ENCODE results near the gene ZDHHC16. TPM values are rescaled to one million over a fixed set of nuclear protein-coding genes. Genes with fewer than 3 reads are reported as not detected.
"Not testable (repeated sequence)": the region's sequence is repeated elsewhere in the genome, so short reads cannot be mapped to it uniquely, and the experiment has no call there.

The ZDHHC16 gene
- polyA plus RNA-seq, 3 donors = 16.3 to 26.4 (median 24.1) TPM

- peaks cover 85 to 100% of the 10 kb centered on the region in 2 donors for H3K36me3 ChIP-seq (replicated peaks in 1 of 2; ENCODE audit: control insufficient read depth in 1 of 2, insufficient read depth in 2 of 2, low read length in 2 of 2)
- no peaks in the 10 kb centered on the region for H3K4me1 ChIP-seq (ENCODE audit: control insufficient read depth in 1 of 2, insufficient read depth in 2 of 2, low read length in 2 of 2)
- WGBS (ENCODE audit: insufficient coverage) = no CpG with 5 or more reads among the region's 4 CpGs
- Mint-ChIP-seq H3K27me3 (ENCODE audit: low read depth in 3 of 3) (no peaks in the 10 kb centered on the region), H3K4me3 (no peak overlapping the region), H3K4me1 (no peaks in the 10 kb centered on the region), H3K27ac (no peak overlapping the region), H3K9me3 (no peaks in the 10 kb centered on the region), H3K36me3 (peaks cover 77 to 94% of the 10 kb centered on the region in 2 donors)
- H3K4me2 ChIP-seq (replicated peaks; ENCODE audit: extremely low read depth, low read length, poor library complexity, severe bottlenecking) = no peak overlapping the region
- H3K9ac ChIP-seq (ENCODE audit: insufficient read depth, low read length, poor library complexity, severe bottlenecking) = no peak overlapping the region
- no peak for DNase-seq
- H3K4me3 ChIP-seq (replicated peaks in 1 of 3; ENCODE audit: low read depth in 2 of 3, low read length in 3 of 3) = no peak overlapping the region
- no peaks in the 10 kb centered on the region for H4K20me1 ChIP-seq (ENCODE audit: insufficient read depth, low read length)
- H3K27ac ChIP-seq (ENCODE audit: low read depth in 1 of 2, low read length in 2 of 2) = no peak overlapping the region
- intact Hi-C loops (cut with micrococcal nuclease) = no loop called here
- no peaks in the 10 kb centered on the region for H3K79me2 ChIP-seq (ENCODE audit: insufficient read depth, low read length)
- no peak for TF ChIP-seq CTCF (IDR thresholded peaks at IDR 0.05)
- no peak overlapping the region for H2AFZ ChIP-seq (ENCODE audit: insufficient read depth, low read depth, low read length, poor library complexity, severe bottlenecking)
- no peaks in the 10 kb centered on the region for H3K9me3 ChIP-seq (replicated peaks in 1 of 2; ENCODE audit: control insufficient read depth in 1 of 2, insufficient read depth in 1 of 2, low read length in 2 of 2)
- H3K27me3 ChIP-seq (ENCODE audit: control insufficient read depth in 2 of 2, insufficient read depth in 2 of 2, low read length in 2 of 2) = no peaks in the 10 kb centered on the region
Observed at GRCh38 chr10:97474918-97475317, 28.9 kb downstream of the ZDHHC16 start.

DNA sequence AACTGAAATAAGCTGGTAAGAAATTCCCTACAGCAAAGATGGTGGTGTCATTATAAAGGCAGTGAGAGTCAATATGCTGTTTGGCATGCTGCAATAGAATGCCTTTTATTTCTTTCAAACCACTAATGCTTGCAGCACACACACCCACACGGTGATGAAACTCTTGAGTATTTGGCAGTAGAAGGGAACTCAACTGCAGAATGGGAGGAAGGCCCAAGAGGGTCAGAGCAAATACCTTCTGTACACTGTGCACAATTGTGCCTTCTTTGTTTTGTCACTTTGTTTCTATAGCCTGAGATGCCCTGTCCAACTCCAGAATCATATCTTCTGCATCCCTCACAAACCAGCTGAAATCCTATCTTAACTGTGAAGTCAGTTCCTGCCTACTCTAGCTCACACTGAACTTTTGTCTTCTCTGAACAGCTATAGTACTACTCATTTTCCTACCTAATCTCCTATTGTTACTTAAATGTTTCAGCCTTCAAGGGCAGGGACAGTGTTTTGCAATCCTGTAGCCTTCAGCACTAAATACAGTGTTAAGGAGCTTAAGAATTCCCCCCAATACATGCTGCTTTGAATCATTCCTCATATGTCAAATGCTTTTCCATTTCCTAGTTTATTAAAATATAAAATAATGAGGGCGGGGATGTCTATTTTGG is 30.1 kb downstream of the ZDHHC16 start:
- intact Hi-C loops (cut with micrococcal nuclease) = no loop called here
- H3K4me3 Mint-ChIP-seq = no peak overlapping the region
- no peaks in the 10 kb centered on the region for H3K9me3 ChIP-seq (replicated peaks in 1 of 2; ENCODE audit: control insufficient read depth in 1 of 2, insufficient read depth in 1 of 2, low read length in 2 of 2)
- H3K27ac ChIP-seq (ENCODE audit: low read depth in 1 of 2, low read length in 2 of 2) = no peak overlapping the region
- H3K4me2 ChIP-seq (replicated peaks; ENCODE audit: extremely low read depth, low read length, poor library complexity, severe bottlenecking) = no peak overlapping the region
- H3K27me3 ChIP-seq (ENCODE audit: control insufficient read depth in 2 of 2, insufficient read depth in 2 of 2, low read length in 2 of 2) = no peaks in the 10 kb centered on the region
- peaks cover 86 to 100% of the 10 kb centered on the region in 2 donors for H3K36me3 ChIP-seq (replicated peaks in 1 of 2; ENCODE audit: control insufficient read depth in 1 of 2, insufficient read depth in 2 of 2, low read length in 2 of 2)
- H3K27me3 Mint-ChIP-seq (ENCODE audit: low read depth in 3 of 3) = no peaks in the 10 kb centered on the region
- H3K9ac ChIP-seq (ENCODE audit: insufficient read depth, low read length, poor library complexity, severe bottlenecking) = no peak overlapping the region
- no peaks in the 10 kb centered on the region for H3K79me2 ChIP-seq (ENCODE audit: insufficient read depth, low read length)
- H3K4me1 Mint-ChIP-seq = no peaks in the 10 kb centered on the region
- DNase-seq = no peak
- no peak for TF ChIP-seq CTCF (IDR thresholded peaks at IDR 0.05)
- no peaks in the 10 kb centered on the region for H3K9me3 Mint-ChIP-seq
- H4K20me1 ChIP-seq (ENCODE audit: insufficient read depth, low read length) = no peaks in the 10 kb centered on the region
- H3K27ac Mint-ChIP-seq = no peak overlapping the region
- H2AFZ ChIP-seq (ENCODE audit: insufficient read depth, low read depth, low read length, poor library complexity, severe bottlenecking) = no peak overlapping the region
- no peaks in the 10 kb centered on the region for H3K4me1 ChIP-seq (ENCODE audit: control insufficient read depth in 1 of 2, insufficient read depth in 2 of 2, low read length in 2 of 2)
- WGBS (ENCODE audit: insufficient coverage) = no CpG with 5 or more reads among the region's 2 CpGs
- no peak overlapping the region for H3K4me3 ChIP-seq (replicated peaks in 1 of 3; ENCODE audit: low read depth in 2 of 3, low read length in 3 of 3)
- peaks cover 78 to 94% of the 10 kb centered on the region in 2 donors for H3K36me3 Mint-ChIP-seq

DNA sequence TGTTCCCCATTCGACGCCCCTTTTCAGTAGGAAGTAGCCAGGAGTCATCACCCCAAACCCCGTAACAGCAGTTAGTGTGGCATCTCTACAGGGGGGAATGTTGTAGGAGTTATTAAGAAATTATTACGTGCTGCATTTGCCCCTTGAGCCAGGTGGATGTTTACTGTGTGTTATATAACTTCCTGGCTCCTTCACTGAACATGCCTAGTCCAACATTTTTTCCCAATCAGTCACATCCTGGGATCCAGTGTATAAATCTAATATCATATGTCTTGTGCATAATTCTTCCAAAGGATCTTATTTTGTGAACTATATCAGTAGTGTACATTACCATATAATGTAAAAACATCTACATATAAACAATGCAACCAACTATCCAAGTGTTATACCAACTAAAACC is 33.4 kb downstream of the ZDHHC16 start:
- H3K79me2 ChIP-seq (ENCODE audit: insufficient read depth, low read length); H3K27me3 ChIP-seq (ENCODE audit: control insufficient read depth in 2 of 2, insufficient read depth in 2 of 2, low read length in 2 of 2); H3K27ac ChIP-seq (ENCODE audit: low read depth in 1 of 2, low read length in 2 of 2); H3K9ac ChIP-seq (ENCODE audit: insufficient read depth, low read length, poor library complexity, severe bottlenecking); H3K4me3 ChIP-seq (replicated peaks in 1 of 3; ENCODE audit: low read depth in 2 of 3, low read length in 3 of 3); H3K4me3 Mint-ChIP-seq; H3K9me3 Mint-ChIP-seq; H3K4me1 ChIP-seq (ENCODE audit: control insufficient read depth in 1 of 2, insufficient read depth in 2 of 2, low read length in 2 of 2); DNase-seq; H3K9me3 ChIP-seq (replicated peaks in 1 of 2; ENCODE audit: control insufficient read depth in 1 of 2, insufficient read depth in 1 of 2, low read length in 2 of 2); H2AFZ ChIP-seq (ENCODE audit: insufficient read depth, low read depth, low read length, poor library complexity, severe bottlenecking); H3K27me3 Mint-ChIP-seq (ENCODE audit: low read depth in 3 of 3); intact Hi-C loops (cut with micrococcal nuclease); H3K4me1 Mint-ChIP-seq; H3K4me2 ChIP-seq (replicated peaks; ENCODE audit: extremely low read depth, low read length, poor library complexity, severe bottlenecking): not testable (repeated sequence)
- H3K36me3 Mint-ChIP-seq = peaks cover 70 to 88% of the 10 kb centered on the region in 2 donors
- Histone ChIP-seq H4K20me1 (ENCODE audit: insufficient read depth, low read length) (peaks cover 14% of the 10 kb centered on the region), H3K36me3 (replicated peaks in 1 of 2; ENCODE audit: control insufficient read depth in 1 of 2, insufficient read depth in 2 of 2, low read length in 2 of 2) (peaks cover 70 to 90% of the 10 kb centered on the region in 2 donors)
- H3K27ac Mint-ChIP-seq = peak overlapping the region in 1 of 7 donors; percentile 78
- 100% methylated on average over 2 of the region's 4 CpGs for WGBS (ENCODE audit: insufficient coverage)
